Measurements from ENCODE around the gene PGM2L1.
"Not testable (repeated sequence)": the region's sequence is repeated elsewhere in the genome, so short reads cannot be mapped to it uniquely, and the experiment has no call there.

Gene PGM2L1

DNA sequence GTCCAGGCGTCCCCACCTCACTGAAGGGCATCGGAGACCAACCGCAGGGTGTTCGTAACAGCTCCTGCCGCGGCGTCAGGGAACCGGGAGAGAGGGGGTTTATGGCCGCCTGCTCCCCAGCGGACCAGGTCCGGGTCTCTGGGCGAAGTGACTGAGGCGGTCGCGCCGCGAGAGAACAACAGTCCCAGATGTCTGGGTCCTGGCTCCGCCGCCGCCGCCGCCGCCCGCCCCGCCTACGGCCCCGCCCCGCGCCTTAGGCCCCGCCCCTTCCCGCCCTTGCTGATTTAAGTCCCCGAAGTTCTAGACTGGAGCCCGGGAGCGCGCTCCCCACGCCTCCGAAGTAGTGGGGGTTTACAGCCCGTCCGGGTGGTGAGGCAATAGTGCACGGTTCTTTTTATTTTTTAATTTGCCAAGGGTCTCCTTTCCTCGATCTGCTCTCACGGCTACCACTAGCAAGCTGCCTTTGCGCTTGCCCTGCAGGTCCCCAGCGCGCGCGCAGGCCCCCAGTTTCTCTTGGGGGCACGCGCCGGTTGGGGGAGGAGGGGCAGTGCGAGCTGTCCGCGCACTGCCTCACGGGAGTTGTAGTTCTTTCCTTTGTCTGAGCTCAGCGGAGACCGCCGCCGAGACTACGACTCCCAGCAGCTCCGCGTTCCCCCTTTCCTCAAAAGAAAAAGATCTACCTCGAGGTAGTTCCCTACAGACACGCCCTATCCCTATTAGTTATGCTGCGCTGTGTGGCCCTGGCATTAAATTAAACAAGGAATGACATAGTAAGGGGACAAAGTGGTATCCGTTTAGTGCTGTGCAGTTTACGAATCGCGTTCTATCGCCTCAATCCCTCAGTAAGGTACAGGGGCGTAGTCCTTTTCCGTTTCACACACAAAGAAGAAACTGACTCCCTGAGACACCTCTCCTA is at the start of gene PGM2L1:
TSS of gene PGM2L1 (minus strand) at position 190 of the 916 bp plus-strand sequence. CDS start 272 bp downstream, outside the sequence.
- DNase-seq, result peak; percentile 89

DNA sequence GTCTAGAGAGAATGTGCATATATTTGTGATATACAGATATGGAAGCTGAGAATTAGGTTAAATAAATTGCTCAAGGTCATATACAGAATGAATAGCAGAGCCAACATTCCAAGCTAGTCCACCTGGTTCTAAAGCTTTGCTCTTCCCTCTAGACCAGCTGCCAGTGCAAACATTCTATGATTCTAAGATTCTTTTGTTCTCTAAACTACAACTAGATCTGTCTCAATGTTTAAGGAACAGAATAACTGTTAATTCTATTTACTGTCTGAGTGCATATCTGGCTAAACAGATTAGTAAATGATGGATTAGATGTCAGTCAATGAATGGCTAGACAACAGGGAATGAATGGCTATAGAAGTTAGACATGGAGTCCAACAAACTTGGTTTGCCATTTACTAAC is 49.5 kb upstream of the PGM2L1 start:
- DNase-seq, result no peak

DNA sequence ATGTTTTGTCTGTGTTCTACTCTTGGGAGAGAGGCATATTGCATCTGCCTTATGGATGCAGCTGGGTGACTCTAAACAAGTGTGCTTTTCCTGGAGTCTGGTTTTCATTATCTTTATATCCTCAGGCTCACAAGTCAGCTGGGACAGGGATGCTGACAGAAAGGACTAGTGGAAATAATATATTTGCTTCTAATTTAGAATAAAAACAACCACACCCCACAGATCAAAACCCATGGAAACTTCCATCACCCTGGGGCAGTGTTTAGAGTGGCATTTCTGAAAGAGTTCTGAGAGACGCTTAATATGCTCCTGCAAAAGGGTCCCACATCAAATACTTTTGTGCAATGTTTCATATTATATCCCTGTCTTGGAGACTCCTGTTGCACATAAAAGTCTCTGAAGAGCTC is 48.3 kb upstream of the PGM2L1 start:
- DNase-seq, result no peak

DNA sequence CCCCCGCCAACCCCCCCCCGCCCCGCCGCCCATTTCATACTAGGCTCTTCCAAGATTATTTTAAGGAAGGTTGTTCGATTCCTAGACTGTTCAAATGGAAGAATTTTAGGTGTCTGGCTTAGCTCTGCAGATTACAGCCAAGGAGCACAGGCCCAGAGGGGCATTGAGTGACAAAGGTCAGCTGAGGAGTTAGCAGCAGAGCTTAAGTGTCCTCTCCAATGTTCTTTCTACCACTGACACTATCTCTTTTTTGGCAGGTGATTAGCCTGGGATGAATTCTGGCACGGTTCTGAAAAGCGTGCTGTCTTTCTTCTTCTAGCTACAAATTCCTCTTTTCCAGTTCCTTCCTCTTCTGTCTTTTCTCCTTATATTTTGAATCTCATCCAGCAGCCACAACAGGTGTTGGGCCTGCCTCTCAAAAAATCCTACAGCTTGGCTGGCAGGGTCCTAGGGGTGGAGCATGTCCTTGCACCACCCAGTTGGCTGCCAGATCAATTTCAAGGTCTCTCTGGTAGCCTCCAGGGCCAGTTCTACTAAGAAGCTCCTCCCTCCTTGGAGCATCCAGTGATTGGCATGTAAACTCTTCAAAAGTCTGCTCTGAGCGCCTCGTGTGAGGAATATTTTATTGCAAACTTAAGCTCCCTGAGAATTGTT is 46.1 kb upstream of the PGM2L1 start:
- DNase-seq, result no peak

DNA sequence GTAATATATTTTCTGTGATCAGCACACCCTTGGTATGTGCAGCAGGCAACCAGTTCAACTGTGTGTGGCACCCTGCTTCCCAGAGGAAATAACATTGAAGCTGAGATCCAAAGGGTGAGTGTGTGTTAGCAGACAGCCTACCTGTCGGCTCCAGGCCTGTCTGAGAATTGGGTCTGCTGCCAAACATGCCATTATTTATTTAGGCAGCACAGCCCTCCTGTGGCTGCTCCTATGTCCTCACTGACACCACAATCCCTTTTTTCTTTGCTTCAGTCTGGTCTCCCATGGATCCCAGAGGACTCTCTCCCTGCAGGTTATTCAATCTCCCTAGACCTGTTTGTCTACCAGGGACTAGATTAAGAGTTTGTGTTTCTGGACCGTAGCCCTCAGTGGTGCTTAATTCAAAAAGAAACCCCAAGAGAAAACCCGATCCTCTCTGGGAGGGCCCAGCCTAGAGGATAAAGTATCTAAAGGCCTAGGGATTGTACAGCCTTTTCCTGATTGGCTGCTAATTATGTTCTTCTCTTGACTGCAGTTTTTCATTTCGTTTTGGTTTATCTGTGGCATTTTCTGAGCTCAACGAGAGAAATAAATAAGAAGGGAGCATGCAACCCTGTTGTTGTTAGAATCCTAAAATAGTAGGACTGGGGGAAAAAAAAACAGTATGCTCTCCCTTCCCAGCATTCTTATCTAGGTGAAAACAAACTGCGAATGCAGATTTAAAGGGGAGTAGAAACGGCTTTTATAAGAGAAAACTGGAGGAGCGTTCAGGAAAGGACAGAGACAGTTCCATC is 45.0 kb upstream of the PGM2L1 start:
- no peak for DNase-seq

DNA sequence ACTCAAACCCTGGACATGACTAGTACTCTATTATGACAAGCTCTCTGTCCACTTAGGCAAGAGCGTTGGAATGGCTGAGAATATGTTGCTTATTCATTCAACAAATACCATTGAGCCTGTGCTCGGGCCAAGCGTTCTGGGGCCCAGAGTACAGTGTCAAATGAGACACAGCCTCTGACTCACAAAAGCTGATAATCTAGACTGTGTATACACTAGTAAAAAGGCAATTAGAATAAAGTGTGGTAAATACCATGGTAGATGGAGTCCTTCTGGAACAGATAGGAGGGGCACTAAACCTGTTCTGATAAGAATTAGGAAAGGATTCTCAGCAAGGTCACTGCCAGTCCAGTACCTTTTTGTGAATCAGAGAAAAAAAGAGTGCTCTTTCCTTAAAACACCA is 44.4 kb upstream of the PGM2L1 start:
- DNase-seq, result no peak

DNA sequence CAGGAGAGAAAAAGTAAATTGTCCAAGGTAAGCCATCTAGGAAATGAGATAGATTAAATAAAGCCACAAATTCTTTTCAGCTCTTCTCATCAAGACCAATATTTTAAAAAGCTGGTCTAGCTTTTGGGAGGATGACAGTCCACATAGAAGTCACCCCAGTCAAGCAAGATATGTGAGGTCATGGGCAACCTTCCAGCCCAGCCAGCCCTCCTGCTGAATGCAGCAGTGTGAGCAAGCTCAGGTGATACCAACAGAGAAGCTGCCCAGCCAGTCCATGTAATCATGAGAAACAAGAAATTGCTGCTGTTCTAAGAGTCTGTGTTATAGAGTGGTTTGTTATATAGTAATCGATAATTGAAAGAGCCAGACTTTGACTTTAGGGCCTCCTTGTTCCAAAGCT is 40.4 kb upstream of the PGM2L1 start:
- DNase-seq, result no peak

DNA sequence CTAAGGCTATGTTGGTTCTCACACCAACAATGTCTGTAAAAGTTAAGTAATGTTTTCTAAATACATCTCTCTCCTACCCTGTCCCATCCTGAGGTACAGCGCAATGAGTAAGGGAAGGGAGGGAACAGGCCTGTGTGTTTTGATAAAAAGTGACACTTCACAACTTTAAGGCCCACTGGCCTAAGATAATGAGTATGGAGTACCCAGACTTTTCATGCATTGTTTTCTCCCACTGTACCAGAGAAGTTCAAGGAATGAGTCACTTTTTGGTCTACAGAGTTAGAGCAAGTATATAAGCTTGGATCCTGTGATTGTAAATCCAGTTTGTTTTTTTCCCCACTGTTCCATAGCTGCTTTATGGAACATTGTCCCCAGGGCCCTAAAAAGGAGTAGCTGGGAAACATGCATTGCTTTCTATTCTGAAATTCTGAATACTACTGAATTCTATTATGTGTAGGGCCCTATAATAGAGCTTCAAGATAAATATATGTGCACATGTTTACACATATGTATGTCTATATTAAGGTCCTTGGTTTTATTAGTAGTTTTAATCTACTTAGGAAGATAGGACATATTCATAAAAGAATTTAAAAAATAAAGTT is 39.3 kb upstream of the PGM2L1 start:
- no peak for DNase-seq

DNA sequence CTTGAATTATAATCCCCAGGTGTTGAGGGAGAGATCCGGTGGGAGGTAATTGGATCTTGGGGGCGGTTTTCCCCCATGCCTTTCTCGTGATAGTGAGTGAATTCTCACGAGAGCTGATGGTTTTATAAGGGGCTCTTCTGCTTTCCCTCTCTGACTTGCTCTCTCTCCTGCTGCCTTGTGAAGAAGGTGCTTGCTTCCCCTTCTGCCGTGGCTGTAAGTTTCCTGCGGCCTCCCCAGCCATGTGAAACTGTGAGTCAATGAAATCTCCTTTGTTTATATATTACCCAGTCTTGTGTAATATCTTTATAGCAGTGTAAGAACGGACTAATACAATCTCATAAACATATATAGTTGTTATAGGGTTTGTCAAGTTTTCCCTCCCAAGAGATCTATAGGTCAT is 36.3 kb upstream of the PGM2L1 start:
- DNase-seq, result no peak

DNA sequence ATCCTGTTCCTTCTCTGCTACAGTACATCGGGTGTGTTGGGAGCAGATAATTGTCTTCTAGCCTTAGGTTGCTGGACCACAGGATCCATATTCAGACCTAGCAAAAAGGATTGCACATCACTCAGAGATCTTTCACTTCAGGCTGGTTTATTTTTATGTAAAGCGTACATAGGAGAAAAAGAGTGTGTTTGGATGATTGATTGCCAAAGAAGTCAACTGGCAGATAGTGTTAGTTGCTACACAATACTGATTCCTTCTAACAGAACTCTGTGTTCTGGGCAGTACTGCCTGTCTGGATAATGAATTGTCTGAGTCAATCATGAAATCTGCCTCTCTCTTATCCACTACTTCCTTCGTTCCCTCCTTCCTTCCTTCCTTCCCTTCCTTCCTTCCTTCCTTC is 31.0 kb upstream of the PGM2L1 start:
- DNase-seq, result no peak

DNA sequence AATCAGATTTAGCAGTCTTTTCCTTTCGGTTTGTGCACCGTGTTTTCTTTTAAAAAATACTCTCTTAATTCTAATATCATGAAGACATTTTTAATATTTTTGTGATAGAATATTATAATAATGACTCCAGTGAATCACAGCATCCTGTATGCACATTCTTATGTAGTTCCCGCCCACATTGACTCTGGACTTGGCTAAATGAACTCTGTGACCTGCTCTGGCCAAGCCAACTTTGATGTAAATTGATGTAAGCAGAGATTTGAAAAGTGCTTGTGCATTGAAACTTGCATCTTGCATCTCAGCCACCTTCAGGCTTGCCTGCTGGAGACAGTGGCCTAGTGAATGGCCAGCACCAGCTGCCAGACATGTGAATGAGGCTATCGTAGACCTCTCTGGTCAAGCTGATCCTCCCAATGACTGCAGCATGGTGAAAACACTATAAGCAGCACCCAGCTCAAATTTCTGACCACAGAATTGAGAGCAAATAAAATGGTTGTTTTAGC is 29.2 kb upstream of the PGM2L1 start:
- DNase-seq, result no peak

DNA sequence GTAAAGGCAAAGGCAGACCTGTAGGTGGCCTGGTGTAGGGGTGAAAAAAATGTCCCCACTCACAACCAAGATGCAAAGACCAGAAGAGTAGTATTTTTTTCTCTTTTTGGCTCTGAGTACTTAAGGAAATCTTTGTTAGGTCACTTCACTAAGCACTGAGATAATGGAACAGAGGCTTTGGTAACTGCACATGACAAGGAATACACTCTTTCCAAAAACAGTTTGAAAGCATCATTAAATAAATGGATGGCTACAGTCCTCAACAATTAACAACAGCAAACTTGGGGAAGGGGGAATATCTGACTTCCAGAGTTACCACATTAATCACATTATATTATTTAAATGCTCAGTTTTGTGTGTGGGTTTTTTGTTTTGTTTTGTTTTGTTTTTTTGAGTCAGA is 26.9 kb upstream of the PGM2L1 start:
- no peak for DNase-seq

DNA sequence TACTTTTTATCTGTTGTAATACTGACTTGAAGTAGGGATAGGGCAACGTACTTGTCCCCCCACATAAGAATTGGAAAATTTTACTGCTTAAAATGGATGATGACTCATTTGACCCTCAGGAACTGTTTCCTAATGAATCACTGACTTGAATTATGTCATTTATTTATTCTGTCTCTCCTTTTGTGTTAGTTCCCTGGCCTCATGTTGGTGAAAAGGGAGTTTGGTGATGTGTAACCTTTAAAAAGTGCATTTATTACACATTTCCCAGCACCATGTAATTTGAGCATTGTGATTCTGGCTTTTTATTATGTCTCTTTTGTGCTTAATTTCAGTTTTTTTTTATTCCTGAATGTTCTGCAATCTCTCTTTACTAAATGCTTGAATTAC is 20.3 kb upstream of the PGM2L1 start:
- DNase-seq, result no peak

DNA sequence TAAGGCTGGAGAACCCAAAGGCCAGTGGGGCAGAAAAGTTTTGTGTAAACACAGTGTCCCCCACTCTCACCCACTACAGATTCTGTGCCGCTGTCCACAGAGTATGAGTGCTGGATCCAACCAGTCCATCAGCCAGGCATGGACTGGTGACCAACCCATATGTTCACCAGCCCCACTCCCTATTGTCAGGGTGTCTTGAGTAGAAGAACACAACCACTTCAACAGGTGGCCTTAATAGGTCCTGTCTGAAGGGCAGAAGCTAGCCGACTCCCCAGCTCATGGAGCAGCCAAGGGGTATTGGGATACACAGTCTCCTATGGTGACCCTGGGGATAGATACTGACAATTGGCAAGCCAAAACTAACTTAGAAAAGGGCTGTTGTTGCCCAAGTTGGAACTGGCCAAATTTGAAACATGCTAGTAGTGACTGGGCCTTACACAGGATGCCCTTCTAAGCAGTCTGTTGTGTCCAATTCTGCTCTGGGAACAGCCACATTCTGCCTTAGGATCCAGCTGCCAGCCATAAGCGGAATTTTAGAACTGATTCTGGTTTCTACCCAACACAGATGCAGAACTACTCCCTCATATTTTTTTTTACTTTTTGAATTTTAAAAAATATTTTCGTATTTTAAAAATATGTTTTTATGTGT is 19.8 kb upstream of the PGM2L1 start:
- no peak for DNase-seq

DNA sequence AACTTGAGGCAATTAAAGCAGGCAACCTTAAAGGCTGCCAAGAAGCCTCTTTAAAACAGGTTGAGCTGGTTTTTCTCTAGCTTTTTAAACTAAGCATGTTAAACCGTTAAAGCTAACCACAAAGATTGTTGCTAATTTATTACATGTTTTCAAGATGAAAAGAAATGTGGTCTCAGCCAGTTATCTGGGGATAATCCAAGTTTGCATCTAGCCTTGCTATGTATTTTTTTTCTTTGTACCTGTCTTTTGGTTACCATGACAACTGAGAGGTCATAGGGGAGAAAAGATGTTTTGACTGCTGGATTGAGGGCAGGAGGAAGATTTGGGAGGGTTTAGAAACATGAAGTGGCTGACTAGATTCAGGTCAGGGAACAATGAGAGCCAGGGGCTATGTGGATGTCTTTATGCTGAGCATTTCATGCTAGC is 19.2 kb upstream of the PGM2L1 start:
- no peak for DNase-seq

DNA sequence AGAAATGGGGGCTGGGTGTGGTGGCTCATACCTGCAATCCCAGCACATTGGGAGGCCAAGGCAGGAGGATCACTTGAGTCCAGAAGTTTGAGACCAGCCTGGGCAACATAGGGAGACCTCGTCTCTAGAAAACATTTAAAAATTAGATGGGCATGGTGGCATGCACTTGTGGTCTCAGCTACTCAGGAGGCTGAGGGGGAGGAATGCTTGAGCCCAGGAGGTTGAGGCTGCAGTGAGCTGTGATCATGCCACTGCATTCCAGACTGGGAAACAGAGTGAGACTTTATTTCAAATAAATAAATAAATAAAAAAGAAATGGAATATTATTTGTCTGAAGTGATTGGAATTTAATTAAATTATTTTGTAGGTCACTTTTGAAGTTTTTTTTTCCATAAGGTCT is 18.7 kb upstream of the PGM2L1 start:
- DNase-seq, result not testable (repeated sequence)

DNA sequence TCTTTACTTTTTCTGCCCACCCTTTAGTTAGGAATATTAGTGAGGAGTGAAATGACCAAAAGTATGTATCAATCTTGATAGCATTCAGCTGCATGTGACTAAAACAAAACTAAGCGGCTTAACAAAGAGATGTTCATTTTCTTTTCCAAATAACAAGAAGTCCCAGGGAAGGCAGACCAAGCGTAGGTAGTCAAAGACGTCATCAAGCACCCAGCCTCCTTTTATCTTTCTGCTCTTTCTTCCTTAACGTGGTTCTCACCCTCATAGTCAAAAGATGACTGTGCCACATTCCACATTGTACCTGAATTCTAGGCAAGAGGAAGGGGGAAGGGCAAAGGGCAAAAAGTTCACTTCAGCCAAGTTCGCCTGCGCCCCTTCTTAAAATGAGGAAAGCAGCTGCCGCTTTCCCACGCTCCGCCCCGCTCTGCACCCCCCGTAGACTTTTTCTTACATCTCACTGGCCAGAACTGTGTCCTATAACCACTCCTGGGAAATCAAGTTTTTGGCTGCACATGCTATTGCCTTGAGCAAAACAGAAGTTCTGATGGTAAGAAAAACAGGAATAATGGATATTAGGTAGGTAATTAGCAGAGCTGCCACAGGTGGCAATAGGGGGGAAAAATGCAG is 14.6 kb upstream of the PGM2L1 start:
- no peak for DNase-seq

DNA sequence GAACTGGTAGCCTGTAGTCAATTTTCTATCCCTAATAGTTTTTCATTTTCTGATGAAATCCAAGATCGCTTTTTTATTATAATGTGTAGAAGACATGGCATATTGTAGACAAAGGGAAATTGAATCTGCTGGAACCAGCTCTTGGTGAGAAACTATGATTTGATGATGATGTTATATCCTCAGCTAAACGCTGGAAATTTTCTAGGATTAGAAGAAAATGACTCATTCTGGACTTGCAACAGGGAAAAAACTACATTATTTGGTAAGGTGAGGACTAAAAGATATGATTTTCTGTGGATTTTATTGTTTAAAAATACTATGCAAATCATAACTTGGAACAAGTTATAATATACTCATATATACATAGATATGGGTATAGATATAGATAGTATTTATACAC is 14.1 kb upstream of the PGM2L1 start:
- no peak for DNase-seq

DNA sequence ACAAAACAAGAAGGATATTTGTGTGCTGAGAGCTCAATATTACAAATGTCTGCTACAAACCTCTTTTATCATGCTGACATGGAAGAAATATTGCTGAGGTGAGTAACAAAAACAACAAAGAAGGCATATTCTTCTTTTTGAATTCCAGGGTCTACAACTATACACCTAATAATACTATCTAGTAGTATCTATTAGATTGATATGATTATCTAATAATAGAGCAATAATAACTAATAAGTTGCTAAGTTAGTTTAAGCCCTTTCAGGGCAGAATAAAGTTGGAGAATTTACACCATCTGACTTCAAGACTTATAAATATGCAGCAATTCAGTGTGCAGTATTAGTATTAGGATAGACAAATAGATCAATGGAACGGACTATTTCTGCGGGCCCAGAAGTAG is 11.4 kb upstream of the PGM2L1 start:
- DNase-seq, result no peak

DNA sequence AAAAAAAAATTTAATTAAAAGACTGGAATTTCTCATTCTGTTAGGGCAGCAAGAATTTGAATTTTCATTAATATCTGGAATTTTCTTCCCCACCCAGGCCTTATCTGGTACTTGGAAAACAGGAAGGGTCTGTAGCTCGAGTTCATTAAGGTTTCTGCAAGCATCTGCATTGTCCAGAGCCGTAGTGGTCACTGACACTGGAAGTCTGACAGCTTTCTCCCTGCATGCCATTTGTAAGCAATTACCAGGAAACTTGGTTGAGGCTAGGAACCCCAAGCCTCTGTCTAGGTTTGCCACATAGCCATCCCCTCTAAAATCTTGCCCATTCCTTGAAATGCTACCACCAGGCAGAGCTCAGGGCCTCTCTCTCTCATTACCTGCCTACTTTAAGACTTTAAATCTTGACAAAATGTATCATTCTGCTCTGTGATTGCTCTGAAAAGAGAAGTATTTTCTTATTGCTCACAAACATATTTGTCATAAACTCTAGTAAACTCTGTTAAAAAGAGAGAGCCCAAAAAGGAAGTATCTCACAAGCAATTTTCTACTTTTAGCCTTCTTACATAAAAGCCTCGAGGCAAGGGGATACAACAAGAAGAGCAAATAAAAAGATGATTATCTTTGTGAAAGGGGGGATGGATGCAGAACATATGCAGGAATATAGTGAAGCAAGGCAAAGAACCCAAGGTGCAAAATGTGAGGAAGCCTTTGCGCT is 5.5 kb upstream of the PGM2L1 start:
- no peak for DNase-seq

DNA sequence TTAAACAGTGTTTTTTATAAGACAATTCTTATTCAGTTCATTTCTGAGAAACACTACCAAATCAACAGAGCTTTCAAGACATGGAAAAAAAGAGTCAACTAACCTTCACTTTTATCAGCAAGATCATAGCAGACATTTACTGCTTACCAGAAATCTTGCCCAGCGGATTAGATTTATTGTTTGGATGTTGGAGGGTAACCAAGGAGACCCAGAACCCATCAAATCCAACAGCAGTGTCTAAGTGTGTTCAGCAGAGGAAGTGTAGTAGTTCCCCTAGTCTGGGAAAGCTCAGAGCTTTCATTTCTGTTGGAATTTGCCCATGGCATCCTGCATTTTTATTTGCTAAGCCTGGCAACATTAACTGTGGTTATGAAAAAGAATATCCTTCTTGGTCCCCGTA is 2.4 kb upstream of the PGM2L1 start:
- DNase-seq, result no peak

All from GF-D8 (cell line).